Stomach (tissue), 9 donors: ENCODE measurements around the gene C4orf50. TPM values are rescaled to one million over a fixed set of nuclear protein-coding genes. Genes with fewer than 3 reads are reported as not detected.

Experiments
- DNase-seq, 2 donors: peaks; one replicate each; pipeline versions ENCODE4 v3.0.0 to v3.0.0-alpha.2; 2013 to 2019
- H3K27ac ChIP-seq, 5 donors: fragments of 200-600 bp in 4 of 5; sonication (generic) in 4 of 5; one replicate each; pipeline ENCODE4 v1.5.1; 2013 to 2019; ENCODE audit warnings: mild to moderate bottlenecking in 1 of 5, moderate library complexity in 1 of 5
- H3K27me3 ChIP-seq, 3 donors: fragments of 200-600 bp; sonication (generic); one replicate each; pipeline ENCODE4 v1.5.1; 2017 to 2019; ENCODE audit warnings: mixed run types in 1 of 3
- H3K36me3 ChIP-seq, 4 donors: fragments of 200-600 bp; sonication (generic); 1 replicate in 3 of 4; 2 replicates in 1 of 4; pipeline ENCODE4 v1.5.1; 2016 to 2019
- H3K4me1 ChIP-seq, 4 donors: fragments of 200-600 bp; sonication (generic); one replicate each; pipeline ENCODE4 v1.5.1; 2016 to 2019
- H3K4me3 ChIP-seq, 4 donors: fragments of 200-600 bp; sonication (generic) in 3 of 4; one replicate each; pipeline ENCODE4 v1.5.1; 2016 to 2019; ENCODE audit warnings: mild to moderate bottlenecking in 1 of 4
- H3K9me3 ChIP-seq, 4 donors: fragments of 200-600 bp; sonication (generic); one replicate each; pipeline ENCODE4 v1.5.1; 2016 to 2019
- CTCF ChIP-seq, 7 experiments: fragments of 450-650 bp in 4 of 7; fragments of 200-600 bp in 3 of 7; sonication (generic) in 3 of 7; IDR thresholded peaks; one replicate each; pipeline ENCODE4 v1.5.1; 2016 to 2019; ENCODE audit warnings: antibody characterized with exemption in 7 of 7, control low read depth in 2 of 7, mild to moderate bottlenecking in 1 of 7
- EP300 ChIP-seq: sonication (generic); formaldehyde crosslinking; IDR thresholded peaks from one replicate; pipeline ENCODE4 v1.6.1; 2017; ENCODE audit warnings: antibody characterized with exemption
- POLR2A ChIP-seq, 4 donors: fragments of 450-650 bp; IDR thresholded peaks; one replicate each; pipeline ENCODE4 v1.6.1; 2016; ENCODE audit warnings: antibody characterized with exemption in 4 of 4, control low read depth in 2 of 4, mild to moderate bottlenecking in 1 of 4, moderate library complexity in 1 of 4
- POLR2AphosphoS5 ChIP-seq, 3 donors: sonication (generic); formaldehyde crosslinking; IDR thresholded peaks; one replicate each; pipeline ENCODE4 v1.6.1; 2016; ENCODE audit warnings: antibody characterized with exemption in 3 of 3
- WGBS, 5 donors: extraction: QIAGEN DNeasy Blood & Tissue Kit in 3 of 5; methylation state at CpG; one replicate each; pipeline versions ENCODE4 v1.1.5 to v1.1.7; 2013 to 2018; 5-methylcytosine and 5-hydroxymethylcytosine counted together
- intact Hi-C: fragments of 100-400 bp; cut with DNase I; formaldehyde crosslinking; loops from one replicate; pipeline ENCODE4 v1.15.1; 2023; ENCODE audit warnings: low total_unique reads
- polyA plus RNA-seq, 3 donors: library from polyadenylated mRNA; stranded (reverse); fragments of 200-250 nt; gene quantifications; one replicate each; pipeline ENCODE4 v1.2.3, GENCODE V29; 2013
- total RNA-seq, 5 donors: library from RNA; depleted of rRNA; stranded (reverse); fragments of >200 nt; gene quantifications; one replicate each; pipeline versions ENCODE4 v1.1.0 to v1.2.3, GENCODE V29; 2014 to 2016
- donor health status: healthy with polysubstance abuse.
- donor health status: Bipolar disorder and iron deficiency.
- donor health status: healthy.

C4orf50 gene
- total and polyA plus RNA-seq, 8 donors = under 0.01 to 1.8 (median 0.85) TPM; not detected in 4

GRCh38 chr4:6020613-6021012 lies 2.4 kb upstream of the C4orf50 start:
- Histone ChIP-seq H3K27ac (no peak overlapping the region), H3K9me3 (no peaks in the 10 kb centered on the region), H3K4me3 (no peak overlapping the region), H3K4me1 (no peaks in the 10 kb centered on the region), H3K36me3 (no peaks in the 10 kb centered on the region), H3K27me3 (peaks cover 0 to 22% (median 0%) of the 10 kb centered on the region in 3 donors)
- DNase-seq = no peak
- intact Hi-C loops = no loop called here
- TF ChIP-seq EP300 = no peak
- TF ChIP-seq CTCF (IDR thresholded peaks at IDR 0.05) = no peak
- no peak for TF ChIP-seq POLR2A (IDR thresholded peaks at IDR 0.05)
- TF ChIP-seq POLR2AphosphoS5 (IDR thresholded peaks at IDR 0.05) = no peak
- WGBS, 5 donors = 83 to 89% (median 86%) methylated on average over 7 to 8 of the region's 8 CpGs

DNA sequence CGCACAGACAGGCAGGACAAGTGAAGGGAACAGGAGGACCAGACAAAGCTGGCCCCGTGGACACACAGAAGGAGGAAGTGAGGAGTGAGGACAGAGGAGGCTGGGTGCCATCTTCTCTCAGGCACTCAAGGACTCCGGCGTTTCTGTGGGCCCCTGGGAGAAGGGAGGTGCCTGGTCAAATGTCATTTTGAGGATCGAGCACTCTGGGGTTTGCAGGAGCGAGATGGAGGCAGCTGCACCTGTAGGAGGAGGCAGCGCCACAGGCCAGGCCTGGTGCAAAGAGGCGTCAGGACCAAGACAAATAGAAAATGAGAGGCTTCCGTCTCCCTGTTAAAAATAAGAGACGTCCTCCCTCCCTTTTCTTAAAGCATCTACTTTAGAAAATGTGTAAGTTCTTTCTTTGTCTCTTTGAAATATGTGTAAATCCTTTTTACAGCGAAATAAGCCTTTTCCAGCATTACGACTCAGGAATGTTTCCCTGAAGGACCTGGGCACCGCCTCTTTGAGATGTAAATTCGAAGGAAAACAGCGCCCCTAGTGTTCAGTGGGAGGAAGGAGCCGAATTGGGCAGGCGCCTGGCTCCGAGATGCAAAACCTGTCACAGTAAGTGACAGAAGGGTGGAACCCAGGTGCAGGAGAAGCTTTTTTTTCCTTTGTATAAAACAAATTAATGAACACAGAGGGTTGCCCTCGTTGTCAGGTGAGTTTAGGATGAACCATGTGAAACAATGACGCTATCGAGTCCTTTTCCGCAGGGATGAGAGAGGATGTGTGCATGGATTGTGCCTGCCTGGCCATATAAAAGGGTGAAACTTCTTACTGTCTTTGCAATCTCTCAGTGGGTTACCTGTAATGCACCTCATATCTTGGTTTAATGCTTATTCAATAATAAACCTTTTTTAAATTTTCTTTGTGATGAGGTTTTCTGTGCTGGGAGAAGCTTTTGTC lies 1.4 kb upstream of the C4orf50 start:
- Histone ChIP-seq H3K36me3 (no peaks in the 10 kb centered on the region), H3K4me3 (no peak overlapping the region), H3K4me1 (no peaks in the 10 kb centered on the region), H3K9me3 (no peaks in the 10 kb centered on the region), H3K27ac (no peak overlapping the region), H3K27me3 (peaks cover 0 to 22% (median 0%) of the 10 kb centered on the region in 3 donors)
- TF ChIP-seq POLR2AphosphoS5 (IDR thresholded peaks at IDR 0.05) = no peak
- TF ChIP-seq CTCF (IDR thresholded peaks at IDR 0.05) = peak in 5 of 7 experiments; percentile 58 to 91 (median 71)
- DNase-seq = peak; percentile 58 to 76
- 29 to 37% (median 35%) methylated on average over 22 of the region's 22 CpGs for WGBS, 5 donors
- intact Hi-C loops = no loop called here

GRCh38 chr4:6017800-6018199 lies 431 bp downstream of the C4orf50 start:
- intact Hi-C loops = no loop called here
- H3K27ac ChIP-seq = no peak overlapping the region
- no peaks in the 10 kb centered on the region for H3K9me3 ChIP-seq
- H3K27me3 ChIP-seq = peaks cover 0 to 22% (median 0%) of the 10 kb centered on the region in 3 donors
- no peak for TF ChIP-seq CTCF (IDR thresholded peaks at IDR 0.05)
- no peak for TF ChIP-seq POLR2A (IDR thresholded peaks at IDR 0.05)
- TF ChIP-seq EP300 = no peak
- no peak for TF ChIP-seq POLR2AphosphoS5 (IDR thresholded peaks at IDR 0.05)
- H3K36me3 ChIP-seq = no peaks in the 10 kb centered on the region
- 84 to 87% (median 85%) methylated on average over 11 of the region's 11 CpGs for WGBS, 5 donors
- H3K4me1 ChIP-seq = no peaks in the 10 kb centered on the region
- no peak for DNase-seq
- no peak overlapping the region for H3K4me3 ChIP-seq

- Histone ChIP-seq H3K27ac (no peak overlapping the region), H3K27me3 (peaks cover 0 to 17% (median 0%) of the 10 kb centered on the region in 3 donors), H3K9me3 (no peaks in the 10 kb centered on the region), H3K4me1 (peaks cover 0 to under 1% (median 0%) of the 10 kb centered on the region in 4 donors), H3K36me3 (no peaks in the 10 kb centered on the region), H3K4me3 (no peak overlapping the region)
- intact Hi-C loops = no loop called here
- no peak for TF ChIP-seq POLR2A (IDR thresholded peaks at IDR 0.05)
- TF ChIP-seq CTCF (IDR thresholded peaks at IDR 0.05) = no peak
- no peak for TF ChIP-seq EP300
- TF ChIP-seq POLR2AphosphoS5 (IDR thresholded peaks at IDR 0.05) = no peak
- no peak for DNase-seq
- WGBS, 5 donors = 56 to 73% (median 61%) methylated on average over 9 to 10 of the region's 10 CpGs
Observed at GRCh38 chr4:6017030-6017429, 1.2 kb downstream of the C4orf50 start.
